Measurements from ENCODE around the gene QDPR.
A peak's percentile ranks its signal among the peaks of the same experiment; 100 is the strongest.
"Not testable (repeated sequence)": the region's sequence is repeated elsewhere in the genome, so short reads cannot be mapped to it uniquely, and the experiment has no call there.

QDPR gene

GRCh38 chr4:17448689-17449088 is 63.2 kb downstream of the QDPR start:
- no peak for DNase-seq
- in situ Hi-C loops (cut with MboI; ENCODE audit: low pct_unique_long_range_greater_than_20kb, low sequenced_read_pairs) = no loop called here

DNA sequence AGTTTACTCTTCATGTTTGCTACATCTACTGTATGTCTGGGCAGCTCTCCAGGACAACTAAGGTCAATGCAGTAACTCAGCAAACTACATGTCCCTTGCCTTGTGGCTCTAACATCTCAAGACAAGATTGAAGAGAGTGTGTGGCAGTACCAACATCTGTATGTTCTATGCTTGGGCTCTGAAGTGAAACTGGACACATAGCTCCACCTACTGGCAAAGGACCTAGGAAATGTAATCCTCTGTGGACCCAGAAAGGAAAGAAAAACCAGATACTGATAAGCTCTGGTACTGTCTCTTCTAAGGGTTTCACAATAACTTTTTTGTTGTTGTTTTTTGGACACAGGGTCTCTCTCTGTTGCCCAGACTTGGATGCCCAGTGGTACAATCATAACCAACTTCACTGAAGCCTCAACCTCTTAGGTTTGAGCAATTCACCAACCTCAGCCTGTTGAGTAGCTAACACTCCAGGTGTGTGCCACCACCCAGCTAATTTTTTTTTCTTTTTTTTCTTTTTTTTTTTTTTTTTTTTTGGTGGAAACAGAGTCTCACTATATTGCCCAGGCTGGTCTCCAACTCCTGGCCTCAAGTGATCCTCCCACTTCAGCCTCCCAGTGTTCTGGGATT is 64.1 kb downstream of the QDPR start:
- peak; percentile 78 for DNase-seq
- in situ Hi-C loops (cut with MboI; ENCODE audit: low pct_unique_long_range_greater_than_20kb, low sequenced_read_pairs) = no loop called here

GRCh38 chr4:17447056-17447455 is 64.8 kb downstream of the QDPR start:
- in situ Hi-C loops (cut with MboI; ENCODE audit: low pct_unique_long_range_greater_than_20kb, low sequenced_read_pairs) = no loop called here
- no peak for DNase-seq

DNA sequence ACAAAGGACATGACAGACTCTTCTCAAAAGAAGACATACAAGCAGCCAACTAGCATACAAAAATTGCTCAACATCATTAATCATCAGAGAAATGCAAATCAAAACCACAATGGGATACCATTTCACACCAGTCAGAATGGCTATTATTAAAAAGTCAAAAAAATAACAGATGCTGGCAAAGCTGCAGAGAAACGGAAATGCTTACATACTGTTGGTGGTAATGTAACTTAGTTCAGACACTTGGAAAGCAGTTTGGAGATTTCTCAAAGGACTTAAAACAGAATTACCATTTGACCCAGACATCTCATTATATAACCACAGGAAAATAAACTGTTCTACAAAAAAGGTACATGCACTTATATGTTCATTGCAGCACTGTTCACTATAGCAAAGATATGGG is 69.4 kb downstream of the QDPR start:
- in situ Hi-C loops (cut with MboI; ENCODE audit: low pct_unique_long_range_greater_than_20kb, low sequenced_read_pairs); DNase-seq: not testable (repeated sequence)

DNA sequence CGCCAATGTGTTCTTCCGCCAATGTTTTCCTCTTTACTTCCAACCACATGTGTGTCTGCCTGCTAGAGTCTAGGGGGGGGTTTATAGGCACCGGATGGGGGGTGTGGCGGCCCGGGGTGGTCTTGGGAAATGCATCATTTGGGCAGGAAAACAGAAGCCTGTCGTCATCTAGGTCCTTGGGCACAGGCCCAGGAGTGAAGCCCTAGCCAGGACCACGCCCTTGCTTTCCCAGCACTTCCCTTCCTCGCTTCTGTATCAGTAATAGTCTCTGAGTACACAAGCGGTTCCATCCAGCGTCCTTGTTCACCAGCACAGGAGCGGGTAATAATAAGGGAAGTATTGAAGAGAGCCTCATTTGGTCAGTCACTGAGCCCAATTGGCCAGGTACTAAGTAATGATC is 74.5 kb downstream of the QDPR start:
- no peak for DNase-seq
- in situ Hi-C loops (cut with MboI; ENCODE audit: low pct_unique_long_range_greater_than_20kb, low sequenced_read_pairs) = no loop called here

DNA sequence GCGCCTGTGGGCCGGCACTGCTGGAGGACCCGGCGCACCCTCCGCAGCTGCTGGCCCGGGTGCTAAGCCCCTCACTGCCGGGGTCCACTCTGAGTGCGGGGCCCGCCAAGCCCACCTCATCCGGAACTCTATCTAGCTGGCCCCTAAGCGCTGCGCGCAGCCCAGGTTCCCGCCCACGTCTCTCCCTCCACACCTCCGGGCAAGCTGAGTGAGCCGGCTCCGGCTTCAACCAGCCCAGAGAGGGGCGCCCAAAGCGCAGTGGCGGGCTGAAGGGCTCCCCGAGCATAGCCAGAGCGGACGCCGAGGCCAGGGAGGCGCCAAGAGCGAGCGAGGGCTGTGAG is 75.2 kb downstream of the QDPR start:
- in situ Hi-C loops (cut with MboI; ENCODE audit: low pct_unique_long_range_greater_than_20kb, low sequenced_read_pairs) = no loop called here
- no peak for DNase-seq

Measured in KBM-7 (cell line).